Breast epithelium (tissue), 3 donors: ENCODE measurements around the gene EGFLAM.

Experiments used
- CTCF ChIP-seq, 3 donors: fragments of 450-650 bp; IDR thresholded peaks; one replicate each; pipeline ENCODE4 v1.5.1; 2016 to 2017; ENCODE audit warnings: antibody characterized with exemption in 3 of 3, mild to moderate bottlenecking in 3 of 3, moderate library complexity in 3 of 3
- POLR2A ChIP-seq: fragments of 450-650 bp; IDR thresholded peaks from one replicate; pipeline ENCODE4 v1.6.1; 2016; ENCODE audit warnings: antibody characterized with exemption, mild to moderate bottlenecking, moderate library complexity

GRCh38 chr5:38376404-38376803 lies 118.0 kb downstream of the EGFLAM start:
- TF ChIP-seq CTCF (IDR thresholded peaks at IDR 0.05) = no peak
- no peak for TF ChIP-seq POLR2A
